Hindlimb muscle (tissue), 1 donor: Measurements from ENCODE around the gene NSD2. TPM values are rescaled to one million over a fixed set of nuclear protein-coding genes. Genes with fewer than 3 reads are reported as not detected.

Experiments
- DNase-seq: peaks from one replicate; pipeline ENCODE4 v3.0.0-alpha.2; 2013
- polyA plus RNA-seq: library from polyadenylated mRNA; unstranded; fragments of 120-200 nt; gene quantifications from one replicate; pipeline ENCODE4 v1.2.1, GENCODE V29; 2013; ENCODE audit not compliant: insufficient read length

NSD2 gene
- polyA plus RNA-seq, 1 donor, result 43.9 TPM

GRCh38 chr4:1971456-1972200, 100.4 kb downstream of the NSD2 start:
- DNase-seq, result no peak

GRCh38 chr4:1972414-1972813, 101.2 kb downstream of the NSD2 start:
- DNase-seq, result no peak

- no peak for DNase-seq
Measured at GRCh38 chr4:1973218-1973617, 102.0 kb downstream of the NSD2 start.

GRCh38 chr4:1973661-1974060, 102.5 kb downstream of the NSD2 start:
- no peak for DNase-seq

GRCh38 chr4:1974840-1975239, 103.6 kb downstream of the NSD2 start:
- no peak for DNase-seq

- DNase-seq, result no peak
Measured at GRCh38 chr4:1975391-1975801, 104.2 kb downstream of the NSD2 start.

- DNase-seq, result no peak
Measured at GRCh38 chr4:1975880-1976279, 104.7 kb downstream of the NSD2 start.

- DNase-seq, result no peak
Measured at GRCh38 chr4:1976416-1977352, 105.5 kb downstream of the NSD2 start.

GRCh38 chr4:1978226-1978625, 107.0 kb downstream of the NSD2 start:
- DNase-seq, result no peak

- no peak for DNase-seq
Measured at GRCh38 chr4:1978741-1979476, 107.7 kb downstream of the NSD2 start.

GRCh38 chr4:1979477-1980196, 108.4 kb downstream of the NSD2 start:
- no peak for DNase-seq

- DNase-seq, result no peak
Measured at GRCh38 chr4:1980561-1981041, 109.4 kb downstream of the NSD2 start.

- no peak for DNase-seq
Measured at GRCh38 chr4:1981251-1982058, 110.3 kb downstream of the NSD2 start.

GRCh38 chr4:1982124-1983052, 111.2 kb downstream of the NSD2 start:
- DNase-seq, result no peak

GRCh38 chr4:1983053-1983845, 112.1 kb downstream of the NSD2 start:
- DNase-seq, result no peak

- no peak for DNase-seq
Measured at GRCh38 chr4:1983846-1984405, 112.7 kb downstream of the NSD2 start.

- no peak for DNase-seq
Measured at GRCh38 chr4:1984406-1985191, 113.4 kb downstream of the NSD2 start.

- DNase-seq, result no peak
Measured at GRCh38 chr4:1985294-1985693, 114.1 kb downstream of the NSD2 start.
